AG10803 (cell line): ENCODE data around the gene ADAMTS2.
A peak's percentile ranks its signal among the peaks of the same experiment; 100 is the strongest.

Experiments
- DNase-seq: peaks from one replicate; pipeline ENCODE4 v3.0.0; 2010; ENCODE audit warnings: low read depth
- H3K4me3 ChIP-seq: 2 replicates; pipeline ENCODE4 v1.5.1; 2011; ENCODE audit warnings: mild to moderate bottlenecking, low read length, control low read depth
- CTCF ChIP-seq: conservative IDR thresholded peaks from 2 replicates; pipeline ENCODE4 v1.5.1; 2011; ENCODE audit warnings: mild to moderate bottlenecking, low read length, control low read depth, inconsistent platforms

ADAMTS2 gene

GRCh38 chr5:179292681-179293635 lies 52.3 kb downstream of the ADAMTS2 start:
- TF ChIP-seq CTCF = no peak
- peak; percentile 68 for DNase-seq
- no peak overlapping the region for H3K4me3 ChIP-seq

GRCh38 chr5:179292202-179292601 lies 53.1 kb downstream of the ADAMTS2 start:
- no peak overlapping the region for H3K4me3 ChIP-seq
- no peak for DNase-seq
- TF ChIP-seq CTCF = no peak

GRCh38 chr5:179290681-179291540 lies 54.4 kb downstream of the ADAMTS2 start:
- no peak overlapping the region for H3K4me3 ChIP-seq
- no peak for TF ChIP-seq CTCF
- DNase-seq = no peak

GRCh38 chr5:179289756-179290385 lies 55.4 kb downstream of the ADAMTS2 start:
- no peak for TF ChIP-seq CTCF

GRCh38 chr5:179288809-179289185 lies 56.5 kb downstream of the ADAMTS2 start:
- no peak for DNase-seq
- H3K4me3 ChIP-seq = no peak overlapping the region
- no peak for TF ChIP-seq CTCF

More at GRCh38 chr5:179289756-179290385, 55.4 kb downstream of the ADAMTS2 start:
- DNase-seq = no peak
- H3K4me3 ChIP-seq = no peak overlapping the region

- no peak overlapping the region for H3K4me3 ChIP-seq
- no peak for TF ChIP-seq CTCF
- DNase-seq = no peak
These were observed 57.0 kb downstream of the ADAMTS2 start for GRCh38 chr5:179288101-179288808.
